Measurements from ENCODE around the gene HACD1. TPM values are rescaled to one million over a fixed set of nuclear protein-coding genes. Genes with fewer than 3 reads are reported as not detected.

HACD1 gene
- total and polyA plus RNA-seq, 4 experiments from 2014 or later = 1.4 to 3.4 (median 2.4) TPM

GRCh38 chr10:17644485-17644943 lies 27.3 kb upstream of the HACD1 start:
- Histone ChIP-seq H3K27me3 (ENCODE audit: insufficient read depth, low read length) (no peaks in the 10 kb centered on the region), H3K36me3 (ENCODE audit: insufficient read depth, low read length) (no peaks in the 10 kb centered on the region), H3K27ac (ENCODE audit: low read depth, low read length) (peak overlapping the region; percentile 93), H3K4me3 (ENCODE audit: low read length in 2 of 2) (peak overlapping the region; percentile 82 to 91), H3K4me1 (ENCODE audit: insufficient read depth, low read length) (peaks cover 59% of the 10 kb centered on the region), H3K9me3 (ENCODE audit: control insufficient read depth in 1 of 2, low read length in 2 of 2) (no peaks in the 10 kb centered on the region)
- H3K4me1 Mint-ChIP-seq = peaks cover 44 to 75% (median 55%) of the 10 kb centered on the region in 4 donors
- ChIA-PET CTCF (ENCODE audit: partially characterized antibody) (interaction anchor here (0.9 to 2.3 kb wide), 12 partner anchors 8 to 237 kb away, joined by 3 to 10 read pairs (median 4); no protein-coding TSS in a partner anchor), POLR2A (ENCODE audit: partially characterized antibody) (interaction anchor here (0.8 to 3.8 kb wide), 22 partner anchors 12 to 827 kb away, joined by 3 to 41 read pairs (median 6); partner anchors contain the start of genes HACD1 and RSU1)
- H3K9me3 Mint-ChIP-seq = peaks cover 0 to 2% (median 0%) of the 10 kb centered on the region in 8 donors
- H3K4me3 Mint-ChIP-seq = peak overlapping the region; percentile 95 to 99 (median 98)
- peak overlapping the region; percentile 100 for H3K27ac Mint-ChIP-seq
- intact Hi-C loops (cut with micrococcal nuclease) = loop anchor here (1.0 to 5.0 kb wide), 4 partner anchors 11 to 1008 kb away; partner anchors contain the start of gene NSUN6
- no peak for DNase-seq
- H3K27me3 Mint-ChIP-seq = no peaks in the 10 kb centered on the region
- peaks cover 5 to 21% of the 10 kb centered on the region in 2 donors for H3K36me3 Mint-ChIP-seq

GRCh38 chr10:17643755-17644484 lies 26.7 kb upstream of the HACD1 start, which contains the start of gene STAM:
TSS of gene STAM (plus strand) at chr10:17644151. CDS start at chr10:17644340, 189 bp downstream.
- CTCF ChIA-PET (ENCODE audit: partially characterized antibody) = interaction anchor here (0.7 to 2.3 kb wide), 15 partner anchors 9 to 236 kb away, joined by 3 to 10 read pairs (median 4); partner anchors contain the start of gene HACD1
- H3K9me3 Mint-ChIP-seq = peaks cover 0 to 2% (median 0%) of the 10 kb centered on the region in 8 donors
- peaks cover 5 to 21% of the 10 kb centered on the region in 2 donors for H3K36me3 Mint-ChIP-seq
- Histone ChIP-seq H3K27ac (ENCODE audit: low read depth, low read length) (peak within 1 kb of the TSS; percentile 93), H3K27me3 (ENCODE audit: insufficient read depth, low read length) (no peaks in the 10 kb centered on the region), H3K4me1 (ENCODE audit: insufficient read depth, low read length) (peaks cover 53% of the 10 kb centered on the region), H3K36me3 (ENCODE audit: insufficient read depth, low read length) (no peaks in the 10 kb centered on the region), H3K4me3 (ENCODE audit: low read length in 2 of 2) (peak within 1 kb of the TSS; percentile 82 to 91), H3K9me3 (ENCODE audit: control insufficient read depth in 1 of 2, low read length in 2 of 2) (no peaks in the 10 kb centered on the region)
- POLR2A ChIA-PET (ENCODE audit: partially characterized antibody) = interaction anchor here (0.8 to 3.8 kb wide), 25 partner anchors 9 to 826 kb away, joined by 3 to 41 read pairs (median 5); partner anchors contain the start of genes HACD1 and RSU1
- peaks cover 40 to 69% (median 50%) of the 10 kb centered on the region in 4 donors for H3K4me1 Mint-ChIP-seq
- H3K4me3 Mint-ChIP-seq = peak within 1 kb of the TSS; percentile 95 to 99 (median 98)
- intact Hi-C loops (cut with micrococcal nuclease) = loop anchor here (1.0 to 5.0 kb wide), 6 partner anchors 11 to 1008 kb away; partner anchors contain the start of genes HACD1, NSUN6 and RSU1
- no peaks in the 10 kb centered on the region for H3K27me3 Mint-ChIP-seq
- DNase-seq = peak; percentile 95 to 96 (median 96)
- peak within 1 kb of the TSS; percentile 100 for H3K27ac Mint-ChIP-seq

- peaks cover 5 to 19% of the 10 kb centered on the region in 2 donors for H3K36me3 Mint-ChIP-seq
- peaks cover 34 to 63% (median 44%) of the 10 kb centered on the region in 4 donors for H3K4me1 Mint-ChIP-seq
- Histone ChIP-seq H3K27ac (ENCODE audit: low read depth, low read length) (peak overlapping the region; percentile 93), H3K36me3 (ENCODE audit: insufficient read depth, low read length) (no peaks in the 10 kb centered on the region), H3K27me3 (ENCODE audit: insufficient read depth, low read length) (no peaks in the 10 kb centered on the region), H3K4me1 (ENCODE audit: insufficient read depth, low read length) (peaks cover 47% of the 10 kb centered on the region), H3K4me3 (ENCODE audit: low read length in 2 of 2) (peak overlapping the region; percentile 82 to 91), H3K9me3 (ENCODE audit: control insufficient read depth in 1 of 2, low read length in 2 of 2) (no peaks in the 10 kb centered on the region)
- DNase-seq = peak in 1 of 5 donors; percentile 59
- peak overlapping the region; percentile 95 to 99 (median 98) for H3K4me3 Mint-ChIP-seq
- ChIA-PET POLR2A (ENCODE audit: partially characterized antibody) (interaction anchor here (0.9 to 3.8 kb wide), 21 partner anchors 9 to 826 kb away, joined by 3 to 41 read pairs (median 6); partner anchors contain the start of genes HACD1 and RSU1), CTCF (ENCODE audit: partially characterized antibody) (interaction anchor here (0.7 to 2.3 kb wide), 13 partner anchors 9 to 236 kb away, joined by 3 to 10 read pairs (median 4); partner anchors contain the start of gene HACD1)
- H3K27me3 Mint-ChIP-seq = no peaks in the 10 kb centered on the region
- no peaks in the 10 kb centered on the region for H3K9me3 Mint-ChIP-seq
- intact Hi-C loops (cut with micrococcal nuclease) = loop anchor here (1.0 to 5.0 kb wide), 3 partner anchors 27 to 1009 kb away; partner anchors contain the start of genes HACD1, NSUN6 and RSU1
- peak overlapping the region; percentile 100 for H3K27ac Mint-ChIP-seq
Measured at GRCh38 chr10:17643339-17643754, 26.2 kb upstream of the HACD1 start.

GRCh38 chr10:17640331-17640816 lies 23.2 kb upstream of the HACD1 start:
- Mint-ChIP-seq H3K4me3 (no peak overlapping the region), H3K27me3 (no peaks in the 10 kb centered on the region), H3K9me3 (no peaks in the 10 kb centered on the region), H3K36me3 (peaks cover 5 to 13% of the 10 kb centered on the region in 2 donors), H3K27ac (peak overlapping the region in 1 of 7 donors; percentile 57), H3K4me1 (peaks cover 14 to 37% (median 19%) of the 10 kb centered on the region in 4 donors)
- Histone ChIP-seq H3K36me3 (ENCODE audit: insufficient read depth, low read length) (no peaks in the 10 kb centered on the region), H3K27ac (ENCODE audit: low read depth, low read length) (no peak overlapping the region), H3K4me1 (ENCODE audit: insufficient read depth, low read length) (peaks cover 18% of the 10 kb centered on the region), H3K4me3 (ENCODE audit: low read length in 2 of 2) (no peak overlapping the region), H3K27me3 (ENCODE audit: insufficient read depth, low read length) (no peaks in the 10 kb centered on the region), H3K9me3 (ENCODE audit: control insufficient read depth in 1 of 2, low read length in 2 of 2) (no peaks in the 10 kb centered on the region)
- ChIA-PET CTCF (ENCODE audit: partially characterized antibody) (interaction anchor here (0.6 kb wide), 1 partner anchor 146 kb away, joined by 3 read pairs; no protein-coding TSS in a partner anchor), POLR2A (ENCODE audit: partially characterized antibody) (no interaction called here)
- intact Hi-C loops (cut with micrococcal nuclease) = loop anchor here (5.0 kb wide), 1 partner anchor 1012 kb away; the partner anchor contains the start of gene NSUN6
- DNase-seq = no peak

GRCh38 chr10:17637869-17638268 lies 20.7 kb upstream of the HACD1 start:
- no peaks in the 10 kb centered on the region for H3K27me3 ChIP-seq (ENCODE audit: insufficient read depth, low read length)
- H3K27ac Mint-ChIP-seq = no peak overlapping the region
- H3K27me3 Mint-ChIP-seq = no peaks in the 10 kb centered on the region
- no peak overlapping the region for H3K4me3 ChIP-seq (ENCODE audit: low read length in 2 of 2)
- H3K4me3 Mint-ChIP-seq = no peak overlapping the region
- no peak overlapping the region for H3K27ac ChIP-seq (ENCODE audit: low read depth, low read length)
- H3K9me3 ChIP-seq (ENCODE audit: control insufficient read depth in 1 of 2, low read length in 2 of 2) = no peaks in the 10 kb centered on the region
- ChIA-PET CTCF (ENCODE audit: partially characterized antibody) (no interaction called here), POLR2A (ENCODE audit: partially characterized antibody) (no interaction called here)
- no peak for DNase-seq
- no peaks in the 10 kb centered on the region for H3K9me3 Mint-ChIP-seq
- H3K4me1 Mint-ChIP-seq = peaks cover 3 to 12% (median 6%) of the 10 kb centered on the region in 4 donors
- H3K4me1 ChIP-seq (ENCODE audit: insufficient read depth, low read length) = peaks cover 7% of the 10 kb centered on the region
- intact Hi-C loops (cut with micrococcal nuclease) = no loop called here
- H3K36me3 ChIP-seq (ENCODE audit: insufficient read depth, low read length) = no peaks in the 10 kb centered on the region
- H3K36me3 Mint-ChIP-seq = peaks cover 0 to 5% of the 10 kb centered on the region in 2 donors

GRCh38 chr10:17633353-17633752 lies 16.2 kb upstream of the HACD1 start:
- DNase-seq = no peak
- Histone ChIP-seq H3K27me3 (ENCODE audit: insufficient read depth, low read length) (no peaks in the 10 kb centered on the region), H3K36me3 (ENCODE audit: insufficient read depth, low read length) (no peaks in the 10 kb centered on the region), H3K27ac (ENCODE audit: low read depth, low read length) (no peak overlapping the region), H3K4me1 (ENCODE audit: insufficient read depth, low read length) (no peaks in the 10 kb centered on the region), H3K9me3 (ENCODE audit: control insufficient read depth in 1 of 2, low read length in 2 of 2) (no peaks in the 10 kb centered on the region), H3K4me3 (ENCODE audit: low read length in 2 of 2) (no peak overlapping the region)
- H3K27me3 Mint-ChIP-seq = no peaks in the 10 kb centered on the region
- no peaks in the 10 kb centered on the region for H3K36me3 Mint-ChIP-seq
- ChIA-PET POLR2A (ENCODE audit: partially characterized antibody) (no interaction called here), CTCF (ENCODE audit: partially characterized antibody) (interaction anchor here (1.1 to 1.9 kb wide), 3 partner anchors 10 to 25 kb away, joined by 3 to 9 read pairs (median 4); partner anchors contain the start of gene STAM)
- no peaks in the 10 kb centered on the region for H3K9me3 Mint-ChIP-seq
- intact Hi-C loops (cut with micrococcal nuclease) = no loop called here
- peaks cover 0 to 1% (median 0%) of the 10 kb centered on the region in 4 donors for H3K4me1 Mint-ChIP-seq
- no peak overlapping the region for H3K27ac Mint-ChIP-seq
- H3K4me3 Mint-ChIP-seq = no peak overlapping the region

Measured in CD4-positive, alpha-beta memory T cell (primary cell).